GM06990 (cell line): Measurements from ENCODE around the gene ZNF865.

Experiments used
- DNase-seq: peaks from one replicate; pipeline ENCODE4 v3.0.0-alpha.2; 2011; ENCODE audit not compliant: insufficient read length; ENCODE audit errors: extremely low read depth
- H3K27me3 ChIP-seq: replicated peaks from 2 replicates; pipeline ENCODE4 v1.6.0; 2011; ENCODE audit warnings: low read length; ENCODE audit not compliant: control insufficient read depth, insufficient read depth
- H3K36me3 ChIP-seq: 2 replicates; pipeline ENCODE4 v1.5.1; 2011; ENCODE audit warnings: low read length; ENCODE audit not compliant: control insufficient read depth, insufficient read depth
- H3K4me3 ChIP-seq: replicated peaks from 2 replicates; pipeline ENCODE4 v1.5.1; 2011; ENCODE audit warnings: low read depth, mild to moderate bottlenecking, control low read depth, low read length
- CTCF ChIP-seq: IDR thresholded peaks from 2 replicates; pipeline ENCODE4 v1.5.1; 2011; ENCODE audit warnings: low read length, control low read depth, mild to moderate bottlenecking, inconsistent platforms; ENCODE audit not compliant: insufficient read depth, poor library complexity, severe bottlenecking

ZNF865 gene

DNA sequence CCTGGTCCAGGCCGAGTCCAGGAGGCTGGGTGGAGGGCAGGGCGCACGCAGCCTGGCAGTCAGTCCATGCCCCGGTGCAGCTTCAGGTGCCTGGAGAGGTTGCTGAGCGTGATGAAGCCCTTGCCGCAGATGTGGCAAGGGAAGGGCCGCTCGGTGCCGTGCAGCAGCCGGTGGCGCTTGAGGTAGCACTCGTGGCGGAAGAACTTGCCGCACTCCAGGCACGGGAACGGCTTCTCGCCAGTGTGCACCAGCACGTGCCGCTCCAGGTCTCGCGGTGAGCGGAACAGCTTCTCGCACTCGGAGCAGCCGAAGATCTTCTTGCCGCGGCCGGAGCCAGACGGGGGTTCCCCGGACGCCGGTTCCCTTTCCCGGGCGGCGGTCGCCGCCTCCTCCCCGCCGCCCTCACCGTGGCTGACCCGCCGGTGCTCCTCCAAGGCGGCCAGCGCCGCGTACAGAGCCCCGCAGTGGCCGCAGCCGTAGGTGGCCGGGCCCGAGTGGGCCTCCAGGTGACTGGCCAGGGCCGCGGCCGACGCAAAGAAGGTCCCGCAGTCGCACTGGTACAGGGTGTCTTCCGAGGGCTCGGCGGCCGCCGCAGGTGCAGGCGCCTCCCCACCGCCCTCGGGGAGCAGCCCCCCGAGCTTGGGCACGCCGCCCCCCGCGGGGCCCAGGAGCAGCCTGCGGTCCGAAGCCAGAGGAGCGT lies 12.9 kb upstream of the ZNF865 start:
- no peak for TF ChIP-seq CTCF
- Histone ChIP-seq H3K36me3 (peaks cover 14% of the 10 kb centered on the region), H3K4me3 (no peak overlapping the region), H3K27me3 (no peaks in the 10 kb centered on the region)
- no peak for DNase-seq

GRCh38 chr19:55593096-55593772 lies 12.2 kb upstream of the ZNF865 start:
- H3K36me3 ChIP-seq = peaks cover 14% of the 10 kb centered on the region
- no peak for TF ChIP-seq CTCF

GRCh38 chr19:55594996-55595545 lies 10.4 kb upstream of the ZNF865 start:
- no peak for DNase-seq
- peaks cover 14% of the 10 kb centered on the region for H3K36me3 ChIP-seq

More at GRCh38 chr19:55593096-55593772, 12.2 kb upstream of the ZNF865 start:
- no peak for DNase-seq
- Histone ChIP-seq H3K4me3 (no peak overlapping the region), H3K27me3 (no peaks in the 10 kb centered on the region)

GRCh38 chr19:55596304-55596703 lies 9.1 kb upstream of the ZNF865 start:
- no peak for DNase-seq
- no peaks in the 10 kb centered on the region for H3K27me3 ChIP-seq
- H3K36me3 ChIP-seq = peaks cover 14% of the 10 kb centered on the region
- TF ChIP-seq CTCF = no peak
- H3K4me3 ChIP-seq = no peak overlapping the region

More at GRCh38 chr19:55594996-55595545, 10.4 kb upstream of the ZNF865 start:
- no peak for TF ChIP-seq CTCF
- Histone ChIP-seq H3K4me3 (no peak overlapping the region), H3K27me3 (no peaks in the 10 kb centered on the region)

GRCh38 chr19:55597501-55597921 lies 7.9 kb upstream of the ZNF865 start:
- no peak for DNase-seq
- H3K4me3 ChIP-seq = no peak overlapping the region
- H3K27me3 ChIP-seq = no peaks in the 10 kb centered on the region
- H3K36me3 ChIP-seq = peaks cover 13% of the 10 kb centered on the region
- TF ChIP-seq CTCF = no peak
